SKM-1 (cell line): Measurements from ENCODE around the gene JARID2.

Source experiments
- DNase-seq: peaks from one replicate; lab custom pipeline; 2025; ENCODE audit not compliant: unreplicated experiment; lab: John Stamatoyannopoulos, UW

Gene JARID2

DNA sequence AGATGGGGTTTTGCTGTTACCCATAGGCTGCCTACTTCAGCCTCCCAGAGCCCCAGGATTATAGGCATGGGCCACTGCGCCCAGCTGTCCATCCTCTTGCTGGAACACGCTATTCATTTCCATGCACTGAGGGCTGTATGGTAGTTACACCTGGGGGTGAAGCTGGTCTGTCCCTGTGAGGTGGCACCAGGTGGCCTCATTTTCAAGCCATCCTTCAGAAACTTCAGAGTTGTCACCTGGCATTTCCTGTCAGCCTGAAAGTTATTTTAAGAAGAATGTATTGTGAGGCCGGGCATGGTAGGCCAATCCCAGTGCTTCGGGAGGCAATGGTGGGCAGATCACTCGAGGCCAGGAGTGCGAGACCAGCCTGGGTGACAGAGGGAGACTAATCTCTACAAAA is 269.4 kb downstream of the JARID2 start:
- DNase-seq, result no peak

DNA sequence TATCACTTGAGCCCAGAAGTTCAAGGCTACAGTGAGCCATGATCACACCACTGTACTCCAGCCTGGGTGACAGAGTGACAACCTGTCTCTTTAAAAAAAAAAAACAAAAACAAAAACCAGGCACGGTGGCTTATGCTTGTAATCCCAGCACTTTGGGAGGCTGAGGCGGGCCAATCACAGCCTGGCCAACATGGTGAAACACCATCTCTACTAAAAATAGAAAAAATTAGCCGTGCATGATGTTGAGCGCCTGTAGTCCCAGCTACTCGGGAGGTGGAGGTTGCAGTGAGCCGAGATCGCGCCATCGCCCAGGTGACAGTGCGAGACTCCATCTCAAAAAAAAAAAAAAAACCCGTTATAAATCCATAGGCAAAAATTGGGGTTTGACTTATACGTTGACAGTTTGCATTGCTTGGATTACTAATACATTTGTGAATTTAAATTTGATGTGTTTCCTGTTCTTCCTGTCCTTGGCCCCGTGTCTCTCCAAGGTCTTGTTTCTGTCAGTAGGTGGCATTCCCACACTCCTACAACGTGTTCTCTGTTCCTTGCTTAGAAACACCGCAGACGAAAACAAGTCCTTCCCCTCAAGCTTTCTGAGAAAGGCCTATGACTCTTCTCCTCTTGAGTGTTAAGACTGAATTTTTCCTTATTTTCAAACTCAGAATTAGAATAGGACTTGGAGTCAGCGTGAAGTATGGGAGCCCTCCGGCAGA is 269.9 kb downstream of the JARID2 start:
- DNase-seq, result no peak

GRCh38 chr6:15516378-15516777 is 270.5 kb downstream of the JARID2 start:
- no peak for DNase-seq

- no peak for DNase-seq
Measured at GRCh38 chr6:15516923-15517560, 271.2 kb downstream of the JARID2 start.

- DNase-seq, result no peak
Measured at GRCh38 chr6:15517600-15517999, 271.7 kb downstream of the JARID2 start.

GRCh38 chr6:15518057-15518456 is 272.2 kb downstream of the JARID2 start:
- DNase-seq, result no peak

DNA sequence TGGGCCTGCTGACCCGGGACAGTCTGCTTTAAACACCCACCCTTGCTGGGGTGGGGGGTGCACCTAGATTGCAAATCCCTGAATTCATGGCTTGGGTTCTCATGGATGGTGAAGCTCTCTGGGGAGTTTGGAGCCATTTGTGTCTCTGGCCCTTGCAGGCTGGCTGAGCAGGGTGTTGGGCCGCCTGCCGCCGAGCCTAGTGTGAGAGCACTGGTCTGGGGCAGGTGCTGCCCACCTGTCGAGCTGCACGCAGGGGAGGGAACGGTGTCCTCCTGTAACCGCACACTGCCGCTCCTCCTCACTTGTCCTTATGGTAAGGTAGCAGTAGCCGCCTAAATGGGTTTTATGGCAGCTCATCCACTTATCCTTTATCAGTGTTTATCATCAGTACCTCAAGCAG is 273.0 kb downstream of the JARID2 start:
- DNase-seq, result no peak

DNA sequence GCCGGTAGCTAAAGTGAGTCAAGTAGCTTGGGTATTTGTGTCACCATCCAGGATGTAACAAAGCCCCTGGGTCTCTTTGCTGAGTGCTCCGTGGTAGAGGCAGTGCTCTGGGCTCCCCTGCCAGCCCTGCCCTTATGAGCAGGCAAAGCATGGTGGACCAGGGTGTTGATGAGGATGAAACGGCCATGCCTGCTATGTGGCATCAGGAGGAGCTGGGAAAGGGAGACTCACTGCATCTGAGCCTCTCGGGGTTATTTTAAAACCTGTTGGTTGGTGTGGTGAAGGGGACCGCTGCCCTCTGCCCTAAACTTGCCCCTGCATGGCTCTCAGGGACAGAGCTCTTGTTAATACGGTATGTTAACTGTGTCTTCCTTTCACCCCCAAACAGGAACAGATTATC is 273.8 kb downstream of the JARID2 start:
- no peak for DNase-seq

DNA sequence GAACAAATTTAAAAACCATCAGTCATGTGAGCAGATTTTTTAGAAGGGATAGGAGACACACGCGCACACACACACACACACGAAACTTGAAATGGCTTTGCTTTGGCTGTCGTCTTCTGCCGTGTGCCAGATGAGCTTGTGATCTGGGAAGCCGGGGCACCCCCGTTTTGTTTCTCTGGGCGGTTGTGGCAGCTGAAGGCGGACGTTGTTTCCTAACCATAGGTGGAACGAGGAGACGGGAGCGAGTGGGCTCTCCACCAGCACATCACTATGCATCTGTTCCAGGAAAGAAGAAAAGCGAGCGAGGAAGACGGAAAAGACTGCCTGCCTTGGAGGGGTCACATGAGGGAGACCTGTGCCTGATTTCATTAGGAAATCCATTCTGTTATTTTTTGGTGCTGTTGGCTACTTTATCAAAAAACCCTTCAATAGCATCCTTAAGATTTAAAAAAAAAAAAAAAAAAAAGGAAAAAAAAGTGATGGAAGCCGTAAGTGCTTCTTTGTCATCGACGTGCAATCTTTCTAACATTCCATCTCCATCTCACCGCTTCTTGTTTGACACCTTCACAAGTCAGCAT is 274.8 kb downstream of the JARID2 start:
- no peak for DNase-seq

- no peak for DNase-seq
Measured at GRCh38 chr6:15521582-15521981, 275.7 kb downstream of the JARID2 start.

GRCh38 chr6:15522026-15522425 is 276.2 kb downstream of the JARID2 start:
- no peak for DNase-seq

DNA sequence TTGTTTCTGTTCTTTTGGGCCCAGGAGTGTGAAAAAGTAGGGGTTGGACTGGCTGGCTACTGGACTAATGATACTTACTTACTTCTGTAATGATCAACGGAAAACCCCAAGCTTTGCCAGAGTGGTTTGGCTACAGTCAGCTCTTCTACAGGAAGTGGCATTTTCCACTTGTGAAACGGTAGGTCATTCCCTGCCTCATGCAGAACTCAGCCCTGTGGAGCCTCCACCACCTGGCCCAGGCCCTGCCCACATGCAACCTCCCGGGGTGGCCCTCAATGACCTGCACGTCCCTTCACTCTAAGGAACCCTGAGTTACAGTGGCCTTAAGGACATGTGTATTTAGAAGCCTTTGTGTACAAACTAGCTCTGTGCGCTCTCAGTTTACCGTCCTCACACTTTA is 276.6 kb downstream of the JARID2 start:
- no peak for DNase-seq

GRCh38 chr6:15522856-15523529 is 277.1 kb downstream of the JARID2 start:
- no peak for DNase-seq

DNA sequence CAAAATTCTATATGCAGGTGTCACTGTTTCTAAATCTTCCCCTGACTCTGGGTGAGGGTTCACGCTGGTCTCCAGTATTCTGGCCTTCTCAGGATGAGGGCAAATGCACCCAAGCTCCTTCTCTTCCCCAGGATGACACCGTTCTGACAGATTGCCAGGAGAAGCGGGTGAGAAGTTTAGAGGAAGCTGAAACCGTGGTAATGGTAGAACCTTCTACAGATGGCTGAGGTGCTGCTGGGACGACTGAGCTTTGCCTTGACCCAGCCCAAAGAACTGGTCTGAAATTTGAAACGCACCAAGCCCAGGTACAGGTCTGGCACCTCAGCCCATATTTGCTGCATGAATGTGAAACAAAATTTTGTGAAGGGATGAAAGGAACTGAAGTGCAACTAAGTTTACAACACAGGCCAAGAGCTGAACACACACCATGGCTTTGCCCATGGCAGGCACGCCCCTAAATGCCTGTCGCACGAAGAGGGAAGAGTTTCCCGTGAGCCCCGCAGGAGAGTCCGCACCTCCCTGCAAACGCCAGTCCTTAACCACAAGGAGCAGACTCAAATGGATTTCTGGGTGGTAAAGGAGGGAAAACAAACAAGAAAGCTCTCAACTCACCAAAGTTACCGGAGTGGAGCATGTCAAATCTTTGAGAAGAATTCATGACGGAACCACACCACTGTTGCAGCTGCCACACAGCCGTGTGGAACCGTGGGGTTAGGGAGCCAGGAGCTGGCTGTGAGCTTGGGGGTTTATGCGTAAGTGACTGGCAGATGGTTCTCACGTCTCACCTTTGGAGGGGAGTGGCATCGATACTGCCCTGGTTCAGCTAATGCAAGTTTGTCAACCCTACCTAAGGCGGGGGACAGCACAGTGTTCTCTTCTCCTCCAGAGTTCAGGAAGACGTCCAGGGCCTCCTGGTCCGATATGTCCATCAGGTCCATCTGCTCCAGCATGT is 278.1 kb downstream of the JARID2 start:
- no peak for DNase-seq

GRCh38 chr6:15524861-15525401 is 279.1 kb downstream of the JARID2 start:
- no peak for DNase-seq

GRCh38 chr6:15526212-15526701 is 280.4 kb downstream of the JARID2 start:
- DNase-seq, result no peak

DNA sequence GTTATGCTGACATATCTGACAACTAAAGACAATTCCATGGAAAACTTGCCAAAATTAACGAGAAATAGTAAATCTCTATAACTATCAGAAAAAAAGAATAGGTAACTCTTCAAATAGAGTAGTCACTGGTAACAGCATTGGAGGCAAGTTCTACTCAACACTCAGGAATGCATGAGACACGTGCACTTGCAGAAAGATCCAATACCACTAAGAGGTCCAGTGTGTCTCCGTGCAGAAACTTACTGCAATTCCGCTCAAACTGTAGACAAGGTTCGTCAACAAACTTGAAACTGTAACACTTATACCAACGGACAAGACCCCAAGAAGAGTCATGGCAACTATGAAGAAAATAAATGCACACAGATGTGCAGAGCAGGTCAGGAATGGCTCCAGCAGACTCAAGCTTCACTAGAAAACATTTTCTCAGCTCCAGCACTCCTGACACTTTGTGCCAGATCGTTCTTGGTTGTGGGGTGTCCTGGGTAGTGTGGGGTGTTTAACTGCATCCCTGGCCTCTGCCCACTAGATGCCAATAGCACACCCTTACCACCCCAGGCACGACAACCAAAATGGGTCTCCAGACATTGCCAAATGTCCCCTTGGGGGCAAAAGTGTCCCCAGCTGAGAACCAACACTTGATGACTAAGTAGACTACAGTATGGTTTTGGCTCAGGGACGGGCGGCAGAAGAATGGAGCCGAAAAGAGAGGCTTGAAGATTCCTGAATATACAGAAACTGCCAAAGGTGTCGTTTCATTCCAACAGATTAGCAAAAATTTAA is 282.2 kb downstream of the JARID2 start:
- DNase-seq, result no peak

GRCh38 chr6:15528870-15529269 is 283.0 kb downstream of the JARID2 start:
- DNase-seq, result no peak

DNA sequence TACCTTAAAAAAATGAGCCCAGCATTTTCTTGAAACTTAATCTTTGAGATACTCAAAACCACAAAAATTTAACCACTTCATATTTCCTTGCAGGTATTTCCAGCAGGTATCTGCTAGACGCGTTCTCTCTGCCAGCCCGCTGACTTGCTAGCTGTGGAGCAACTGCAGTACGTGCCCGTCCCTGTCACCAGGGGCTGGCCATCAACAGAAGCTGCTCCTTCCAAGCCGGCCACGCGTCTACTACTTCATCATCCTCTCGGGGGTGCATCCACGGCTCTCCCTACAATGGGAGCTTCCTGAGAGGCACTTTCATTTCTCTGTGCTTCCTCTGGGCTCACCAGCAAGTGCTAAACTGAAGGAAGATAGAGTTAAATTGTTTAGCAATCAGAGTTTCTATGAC is 284.5 kb downstream of the JARID2 start:
- DNase-seq, result no peak

- no peak for DNase-seq
Measured at GRCh38 chr6:15531973-15532372, 286.1 kb downstream of the JARID2 start.
